ENCODE measurements around the gene CYP2C9. TPM values are rescaled to one million over a fixed set of nuclear protein-coding genes. Genes with fewer than 3 reads are reported as not detected.

The CYP2C9 gene
- total RNA-seq, 5 donors from 2014 or later (not counting 1 experiment from before 2014, with no cell fraction given) = 0.32 to 0.55 (median 0.36) TPM; not detected in 2

DNA sequence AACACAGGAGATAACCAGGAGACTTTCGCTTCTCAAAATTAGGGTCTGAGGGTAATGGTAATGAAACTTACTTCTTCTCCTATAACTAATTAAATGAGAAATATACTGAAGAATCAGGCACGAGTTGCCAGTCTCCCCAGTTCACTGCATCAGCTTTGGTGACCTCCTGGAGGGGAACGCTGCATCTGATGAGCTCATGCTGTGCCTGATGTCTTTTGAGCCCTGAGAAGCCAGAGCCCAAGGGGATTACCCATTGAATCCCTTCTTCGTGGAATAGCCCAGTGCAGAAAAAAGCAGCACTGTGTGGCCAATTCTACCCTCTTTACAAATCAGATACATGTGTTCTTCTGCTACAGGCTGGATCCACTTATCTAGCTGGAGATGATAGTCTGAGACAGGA lies 45.1 kb downstream of the CYP2C9 start:
- Histone ChIP-seq H3K36me3 (ENCODE audit: control insufficient read depth in 2 of 2, extremely low read depth in 1 of 2, insufficient read depth in 1 of 2, low read length in 1 of 2) (no peaks in the 10 kb centered on the region), H3K4me1 (ENCODE audit: control insufficient read depth in 1 of 2, extremely low read depth in 1 of 2, insufficient read depth in 2 of 2, low read length in 2 of 2) (no peaks in the 10 kb centered on the region), H3K4me3 (ENCODE audit: control insufficient read depth in 1 of 2, extremely low read depth in 1 of 2, low read length in 1 of 2) (no peak overlapping the region), H3K27ac (ENCODE audit: low read length) (no peak overlapping the region), H3K9me3 (no peaks in the 10 kb centered on the region), H3K27me3 (replicated peaks in 1 of 2; ENCODE audit: control insufficient read depth in 2 of 2, extremely low read depth in 1 of 2, insufficient read depth in 2 of 2, low read length in 1 of 2) (no peaks in the 10 kb centered on the region)
- ChIA-PET CTCF (no interaction called here), POLR2A (no interaction called here)
- peaks cover 16 to 29% (median 20%) of the 10 kb centered on the region in 3 donors for H3K9me3 Mint-ChIP-seq
- DNase-seq (no peak), ATAC-seq (replicated peaks in 1 of 4) (no peak)
- no peak overlapping the region for H3K27ac Mint-ChIP-seq
- no peaks in the 10 kb centered on the region for H3K4me1 Mint-ChIP-seq
- H3K27me3 Mint-ChIP-seq = no peaks in the 10 kb centered on the region
- no peak overlapping the region for H3K4me3 Mint-ChIP-seq
- 50% methylated on average over 2 of the region's 4 CpGs for WGBS (ENCODE audit: insufficient coverage)
- no peaks in the 10 kb centered on the region for H3K36me3 Mint-ChIP-seq

DNA sequence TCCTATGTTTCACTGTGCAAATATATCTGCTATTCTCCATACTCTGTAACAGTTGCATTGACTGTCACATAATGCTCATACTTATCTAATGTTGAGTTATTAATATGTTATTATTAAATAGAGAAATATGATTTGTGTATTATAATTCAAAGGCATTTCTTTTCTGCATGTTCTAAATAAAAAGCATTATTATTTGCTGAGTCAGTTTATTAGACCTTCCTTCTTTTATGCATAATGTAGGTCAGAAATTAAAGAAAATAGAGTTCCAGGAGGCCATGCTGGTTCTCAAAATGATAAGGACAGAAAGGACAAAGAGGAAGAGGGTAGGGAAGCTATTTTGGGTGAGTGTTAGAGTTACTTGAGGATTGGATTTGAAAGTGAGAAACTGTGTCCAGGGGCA lies 50.7 kb downstream of the CYP2C9 start:
- DNase-seq (no peak), ATAC-seq (replicated peaks in 1 of 4) (no peak)
- Mint-ChIP-seq H3K4me1 (no peaks in the 10 kb centered on the region), H3K27ac (no peak overlapping the region), H3K36me3 (no peaks in the 10 kb centered on the region), H3K9me3 (peaks cover 22 to 40% (median 30%) of the 10 kb centered on the region in 3 donors), H3K27me3 (no peaks in the 10 kb centered on the region), H3K4me3 (no peak overlapping the region)
- no peaks in the 10 kb centered on the region for H3K36me3 ChIP-seq (ENCODE audit: control insufficient read depth in 2 of 2, extremely low read depth in 1 of 2, insufficient read depth in 1 of 2, low read length in 1 of 2)
- no peak overlapping the region for H3K27ac ChIP-seq (ENCODE audit: low read length)
- no peaks in the 10 kb centered on the region for H3K9me3 ChIP-seq
- no peaks in the 10 kb centered on the region for H3K27me3 ChIP-seq (replicated peaks in 1 of 2; ENCODE audit: control insufficient read depth in 2 of 2, extremely low read depth in 1 of 2, insufficient read depth in 2 of 2, low read length in 1 of 2)
- CTCF ChIA-PET = no interaction called here
- no peaks in the 10 kb centered on the region for H3K4me1 ChIP-seq (ENCODE audit: control insufficient read depth in 1 of 2, extremely low read depth in 1 of 2, insufficient read depth in 2 of 2, low read length in 2 of 2)
- POLR2A ChIA-PET = no interaction called here
- no peak overlapping the region for H3K4me3 ChIP-seq (ENCODE audit: control insufficient read depth in 1 of 2, extremely low read depth in 1 of 2, low read length in 1 of 2)

DNA sequence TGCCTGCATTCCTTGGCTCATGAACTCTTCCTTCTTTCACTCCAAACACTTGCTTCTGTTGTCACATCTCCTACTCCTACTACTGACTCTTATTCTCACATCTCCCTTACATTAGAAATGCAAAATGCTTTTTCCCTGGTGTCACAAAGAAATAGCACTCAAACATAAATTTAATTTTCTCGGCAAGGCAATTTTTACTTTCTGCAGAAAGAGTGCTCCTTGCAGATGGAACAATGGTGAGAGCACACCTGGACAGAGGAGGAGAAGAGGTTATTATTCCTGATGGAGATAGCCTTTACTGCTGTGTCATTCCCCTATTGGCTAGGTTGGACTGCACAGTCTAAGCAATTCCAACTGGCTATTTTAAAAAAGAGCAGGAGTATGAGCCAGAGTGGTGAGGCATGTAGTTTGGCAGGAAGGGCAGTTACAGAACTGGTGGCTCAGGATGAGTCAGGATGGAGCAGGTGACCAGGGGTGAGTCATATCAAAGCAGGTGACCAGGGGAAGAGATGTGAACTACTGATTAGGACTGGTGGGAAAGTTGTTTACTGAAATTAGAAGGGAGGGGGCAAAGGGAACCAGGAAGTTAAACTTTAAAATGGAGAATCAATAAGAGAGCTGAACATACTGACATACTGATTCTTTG lies 52.9 kb downstream of the CYP2C9 start:
- DNase-seq = no peak
- Mint-ChIP-seq H3K4me3 (no peak overlapping the region), H3K36me3 (no peaks in the 10 kb centered on the region), H3K9me3 (peaks cover 22 to 43% (median 27%) of the 10 kb centered on the region in 3 donors), H3K27ac (no peak overlapping the region), H3K4me1 (no peaks in the 10 kb centered on the region), H3K27me3 (no peaks in the 10 kb centered on the region)
- ATAC-seq (replicated peaks in 1 of 4) = no peak
- no CpG with 5 or more reads among the region's 1 CpG for WGBS (ENCODE audit: insufficient coverage)
- Histone ChIP-seq H3K4me1 (ENCODE audit: control insufficient read depth in 1 of 2, extremely low read depth in 1 of 2, insufficient read depth in 2 of 2, low read length in 2 of 2) (no peaks in the 10 kb centered on the region), H3K36me3 (ENCODE audit: control insufficient read depth in 2 of 2, extremely low read depth in 1 of 2, insufficient read depth in 1 of 2, low read length in 1 of 2) (no peaks in the 10 kb centered on the region), H3K4me3 (ENCODE audit: control insufficient read depth in 1 of 2, extremely low read depth in 1 of 2, low read length in 1 of 2) (no peak overlapping the region), H3K27ac (ENCODE audit: low read length) (no peak overlapping the region), H3K27me3 (replicated peaks in 1 of 2; ENCODE audit: control insufficient read depth in 2 of 2, extremely low read depth in 1 of 2, insufficient read depth in 2 of 2, low read length in 1 of 2) (no peaks in the 10 kb centered on the region), H3K9me3 (no peaks in the 10 kb centered on the region)
- POLR2A ChIA-PET = no interaction called here
- CTCF ChIA-PET = no interaction called here

DNA sequence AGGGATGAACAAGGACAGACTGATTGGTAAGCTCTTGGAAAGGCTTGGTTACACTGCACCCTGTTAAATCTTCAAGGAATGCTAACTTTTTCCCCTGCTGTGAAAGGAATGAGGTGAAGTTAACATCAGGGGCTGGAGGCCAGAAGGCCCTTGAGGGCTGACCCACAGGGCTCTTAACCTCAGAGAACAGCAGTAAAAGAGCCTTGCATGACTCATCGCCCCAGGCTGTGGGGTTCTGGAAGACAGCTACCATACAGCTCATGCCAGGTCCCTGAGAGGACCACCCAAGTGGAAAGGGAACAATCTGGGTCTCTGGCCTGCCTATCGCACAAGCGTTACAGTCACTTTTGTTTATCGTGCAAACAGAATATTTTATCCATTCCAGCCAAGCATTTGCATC lies 54.4 kb downstream of the CYP2C9 start:
- Histone ChIP-seq H3K9me3 (no peaks in the 10 kb centered on the region), H3K4me1 (ENCODE audit: control insufficient read depth in 1 of 2, extremely low read depth in 1 of 2, insufficient read depth in 2 of 2, low read length in 2 of 2) (no peaks in the 10 kb centered on the region), H3K27me3 (replicated peaks in 1 of 2; ENCODE audit: control insufficient read depth in 2 of 2, extremely low read depth in 1 of 2, insufficient read depth in 2 of 2, low read length in 1 of 2) (no peaks in the 10 kb centered on the region), H3K36me3 (ENCODE audit: control insufficient read depth in 2 of 2, extremely low read depth in 1 of 2, insufficient read depth in 1 of 2, low read length in 1 of 2) (no peaks in the 10 kb centered on the region), H3K27ac (ENCODE audit: low read length) (no peak overlapping the region), H3K4me3 (ENCODE audit: control insufficient read depth in 1 of 2, extremely low read depth in 1 of 2, low read length in 1 of 2) (no peak overlapping the region)
- H3K4me1 Mint-ChIP-seq = no peaks in the 10 kb centered on the region
- no peaks in the 10 kb centered on the region for H3K36me3 Mint-ChIP-seq
- no peak overlapping the region for H3K27ac Mint-ChIP-seq
- ATAC-seq (replicated peaks in 1 of 4) (no peak), DNase-seq (no peak)
- CTCF ChIA-PET = no interaction called here
- 78% methylated on average over 1 of the region's 4 CpGs for WGBS (ENCODE audit: insufficient coverage)
- no peaks in the 10 kb centered on the region for H3K27me3 Mint-ChIP-seq
- POLR2A ChIA-PET = no interaction called here
- H3K4me3 Mint-ChIP-seq = no peak overlapping the region
- peaks cover 15 to 39% (median 23%) of the 10 kb centered on the region in 3 donors for H3K9me3 Mint-ChIP-seq

DNA sequence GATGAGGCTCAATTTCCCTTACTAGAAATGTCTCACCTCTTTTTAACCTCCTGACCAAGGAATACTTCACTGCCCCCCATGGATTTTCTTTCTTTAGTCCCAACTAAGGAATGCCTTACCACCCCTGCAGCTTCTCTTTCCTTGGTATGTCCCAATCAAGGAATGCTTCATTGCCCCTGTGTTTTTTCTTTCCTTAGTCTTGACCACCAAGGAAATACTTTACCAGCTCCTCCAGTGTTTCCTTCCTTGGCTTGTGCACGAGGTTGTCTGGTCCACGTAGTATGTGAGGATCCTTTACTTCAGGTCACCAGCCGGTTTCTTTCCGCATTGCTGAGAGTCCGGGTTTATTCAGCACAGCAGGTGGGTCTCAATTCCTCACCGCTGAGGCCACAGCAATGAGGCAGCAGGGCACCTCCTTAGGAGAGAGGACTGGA lies 59.3 kb downstream of the CYP2C9 start:
- H3K4me3 ChIP-seq (ENCODE audit: control insufficient read depth in 1 of 2, extremely low read depth in 1 of 2, low read length in 1 of 2) = no peak overlapping the region
- H3K27me3 ChIP-seq (replicated peaks in 1 of 2; ENCODE audit: control insufficient read depth in 2 of 2, extremely low read depth in 1 of 2, insufficient read depth in 2 of 2, low read length in 1 of 2) = peaks cover 0 to 3% of the 10 kb centered on the region in 2 experiments
- no peak overlapping the region for H3K27ac ChIP-seq (ENCODE audit: low read length)
- DNase-seq (no peak), ATAC-seq (replicated peaks in 1 of 4) (no peak)
- no peaks in the 10 kb centered on the region for H3K36me3 ChIP-seq (ENCODE audit: control insufficient read depth in 2 of 2, extremely low read depth in 1 of 2, insufficient read depth in 1 of 2, low read length in 1 of 2)
- H3K27me3 Mint-ChIP-seq = no peaks in the 10 kb centered on the region
- H3K4me1 ChIP-seq (ENCODE audit: control insufficient read depth in 1 of 2, extremely low read depth in 1 of 2, insufficient read depth in 2 of 2, low read length in 2 of 2) = no peaks in the 10 kb centered on the region
- no peak overlapping the region for H3K27ac Mint-ChIP-seq
- no peaks in the 10 kb centered on the region for H3K4me1 Mint-ChIP-seq
- no peak overlapping the region for H3K4me3 Mint-ChIP-seq
- 92% methylated on average over 6 of the region's 6 CpGs for WGBS (ENCODE audit: insufficient coverage)
- H3K9me3 Mint-ChIP-seq = peaks cover 2 to 10% (median 9%) of the 10 kb centered on the region in 3 donors
- CTCF ChIA-PET = no interaction called here
- H3K36me3 Mint-ChIP-seq = no peaks in the 10 kb centered on the region
- no peaks in the 10 kb centered on the region for H3K9me3 ChIP-seq
- POLR2A ChIA-PET = no interaction called here

DNA sequence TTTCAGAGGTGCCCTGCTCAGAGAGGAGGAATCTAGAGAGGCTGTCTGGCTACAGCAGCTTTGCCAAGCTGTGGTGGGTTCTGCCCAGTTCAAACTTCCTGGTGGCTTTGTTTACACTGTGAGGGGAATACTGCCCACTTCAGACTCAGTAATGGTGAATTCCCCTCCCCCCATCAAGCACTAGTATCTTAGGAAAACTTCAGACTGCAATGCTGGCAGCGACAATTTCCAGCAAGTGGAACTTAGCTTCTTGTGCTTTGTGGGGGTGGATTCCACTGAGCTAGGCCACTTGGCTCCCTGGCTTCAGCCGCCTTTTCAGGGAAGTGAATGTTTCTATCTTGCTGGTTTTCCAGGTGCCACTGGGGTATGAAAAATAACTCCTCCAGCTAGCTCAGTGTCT lies 88.0 kb downstream of the CYP2C9 start:
- H3K27ac ChIP-seq (ENCODE audit: low read length) = no peak overlapping the region
- no peak for ATAC-seq (replicated peaks in 1 of 4)
- Mint-ChIP-seq H3K9me3 (peaks cover 2 to 21% (median 10%) of the 10 kb centered on the region in 3 donors), H3K36me3 (no peaks in the 10 kb centered on the region), H3K4me3 (no peak overlapping the region), H3K4me1 (no peaks in the 10 kb centered on the region), H3K27me3 (no peaks in the 10 kb centered on the region), H3K27ac (no peak overlapping the region)
- DNase-seq = no peak
- no peak overlapping the region for H3K4me3 ChIP-seq (ENCODE audit: control insufficient read depth in 1 of 2, extremely low read depth in 1 of 2, low read length in 1 of 2)
- H3K36me3 ChIP-seq (ENCODE audit: control insufficient read depth in 2 of 2, extremely low read depth in 1 of 2, insufficient read depth in 1 of 2, low read length in 1 of 2) = no peaks in the 10 kb centered on the region
- H3K9me3 ChIP-seq = no peaks in the 10 kb centered on the region
- CTCF ChIA-PET = no interaction called here
- POLR2A ChIA-PET = no interaction called here
- no peaks in the 10 kb centered on the region for H3K27me3 ChIP-seq (replicated peaks in 1 of 2; ENCODE audit: control insufficient read depth in 2 of 2, extremely low read depth in 1 of 2, insufficient read depth in 2 of 2, low read length in 1 of 2)
- 100% methylated on average over 1 of the region's 2 CpGs for WGBS (ENCODE audit: insufficient coverage)
- no peaks in the 10 kb centered on the region for H3K4me1 ChIP-seq (ENCODE audit: control insufficient read depth in 1 of 2, extremely low read depth in 1 of 2, insufficient read depth in 2 of 2, low read length in 2 of 2)

DNA sequence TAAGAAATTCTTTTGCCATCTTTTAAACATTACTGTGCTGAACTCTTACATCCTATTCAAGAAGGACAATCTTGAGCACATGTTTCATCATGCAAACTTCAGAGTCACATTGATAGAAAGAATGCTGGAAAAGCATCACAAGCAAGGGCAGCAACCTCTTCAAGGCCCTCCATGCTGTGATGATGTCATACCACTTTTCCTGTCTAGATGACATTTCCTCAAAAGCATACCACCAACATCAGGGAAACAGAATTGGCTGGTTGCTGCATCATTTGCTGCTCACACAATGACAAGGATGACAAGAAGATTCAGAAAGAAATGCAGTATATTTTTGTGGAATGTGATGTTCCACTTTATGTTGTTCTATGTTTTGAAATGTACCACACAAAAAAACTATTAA lies 93.2 kb downstream of the CYP2C9 start:
- Mint-ChIP-seq H3K4me3 (no peak overlapping the region), H3K36me3 (no peaks in the 10 kb centered on the region)
- no peaks in the 10 kb centered on the region for H3K36me3 ChIP-seq (ENCODE audit: control insufficient read depth in 2 of 2, extremely low read depth in 1 of 2, insufficient read depth in 1 of 2, low read length in 1 of 2)

More for the DNA sequence above, 93.2 kb downstream of the CYP2C9 start:
- no peaks in the 10 kb centered on the region for H3K4me1 Mint-ChIP-seq
- no peak overlapping the region for H3K27ac Mint-ChIP-seq
- ChIA-PET CTCF (no interaction called here), POLR2A (no interaction called here)
- H3K9me3 Mint-ChIP-seq = peaks cover 0 to 8% (median 3%) of the 10 kb centered on the region in 3 donors
- no peak for ATAC-seq (replicated peaks in 1 of 4)
- H3K27me3 Mint-ChIP-seq = no peaks in the 10 kb centered on the region
- H3K9me3 ChIP-seq = no peaks in the 10 kb centered on the region
- H3K27me3 ChIP-seq (replicated peaks in 1 of 2; ENCODE audit: control insufficient read depth in 2 of 2, extremely low read depth in 1 of 2, insufficient read depth in 2 of 2, low read length in 1 of 2) = no peaks in the 10 kb centered on the region
- no peaks in the 10 kb centered on the region for H3K4me1 ChIP-seq (ENCODE audit: control insufficient read depth in 1 of 2, extremely low read depth in 1 of 2, insufficient read depth in 2 of 2, low read length in 2 of 2)
- no peak overlapping the region for H3K27ac ChIP-seq (ENCODE audit: low read length)
- no peak overlapping the region for H3K4me3 ChIP-seq (ENCODE audit: control insufficient read depth in 1 of 2, extremely low read depth in 1 of 2, low read length in 1 of 2)
- DNase-seq = no peak

Data from T-cell (primary cell).